ENCODE measurements around the gene MANSC1.
"Not testable (repeated sequence)": the region's sequence is repeated elsewhere in the genome, so short reads cannot be mapped to it uniquely, and the experiment has no call there.

The MANSC1 gene

GRCh38 chr12:12365446-12365802, 15.4 kb upstream of the MANSC1 start:
- DNase-seq (ENCODE audit: low read depth): no peak

- no peak for DNase-seq (ENCODE audit: low read depth)
Observed at GRCh38 chr12:12364787-12365445, 14.9 kb upstream of the MANSC1 start.

GRCh38 chr12:12358528-12358927, 8.5 kb upstream of the MANSC1 start:
- DNase-seq (ENCODE audit: low read depth): no peak

GRCh38 chr12:12357719-12358461, 7.8 kb upstream of the MANSC1 start:
- no peak for DNase-seq (ENCODE audit: low read depth)

GRCh38 chr12:12356896-12357718, 7.1 kb upstream of the MANSC1 start, which contains the start of gene BORCS5:
BORCS5 (plus strand) TSS chr12:12357078; CDS start chr12:12357452, 374 bp downstream.
- peak; percentile 75 for DNase-seq (ENCODE audit: low read depth)

- DNase-seq (ENCODE audit: low read depth): no peak
Observed at GRCh38 chr12:12356467-12356895, 6.4 kb upstream of the MANSC1 start.

GRCh38 chr12:12353807-12354206, 3.8 kb upstream of the MANSC1 start:
- DNase-seq (ENCODE audit: low read depth): no peak

GRCh38 chr12:12353276-12353675, 3.2 kb upstream of the MANSC1 start:
- DNase-seq (ENCODE audit: low read depth): no peak

GRCh38 chr12:12351468-12352185, 1.6 kb upstream of the MANSC1 start:
- DNase-seq (ENCODE audit: low read depth): not testable (repeated sequence)

- DNase-seq (ENCODE audit: low read depth): no peak
Observed at GRCh38 chr12:12350868-12351463, 924 bp upstream of the MANSC1 start.

GRCh38 chr12:12338527-12339168, 11.4 kb downstream of the MANSC1 start:
- no peak for DNase-seq (ENCODE audit: low read depth)

- DNase-seq (ENCODE audit: low read depth): no peak
Observed at GRCh38 chr12:12336511-12336910, 13.5 kb downstream of the MANSC1 start.

- DNase-seq (ENCODE audit: low read depth): no peak
Observed at GRCh38 chr12:12336049-12336411, 14.0 kb downstream of the MANSC1 start.

- DNase-seq (ENCODE audit: low read depth): no peak
Observed at GRCh38 chr12:12334367-12335040, 15.5 kb downstream of the MANSC1 start.

GRCh38 chr12:12333407-12334366, 16.4 kb downstream of the MANSC1 start:
- DNase-seq (ENCODE audit: low read depth): no peak

GRCh38 chr12:12331896-12332295, 18.1 kb downstream of the MANSC1 start:
- no peak for DNase-seq (ENCODE audit: low read depth)

GRCh38 chr12:12331244-12331771, 18.7 kb downstream of the MANSC1 start:
- DNase-seq (ENCODE audit: low read depth): no peak

- DNase-seq (ENCODE audit: low read depth): peak; percentile 29
Observed at GRCh38 chr12:12327802-12328201, 22.2 kb downstream of the MANSC1 start.

- DNase-seq (ENCODE audit: low read depth): no peak
Observed at GRCh38 chr12:12326262-12326661, 23.8 kb downstream of the MANSC1 start.
